Effector memory CD8-positive, alpha-beta T cell (primary cell): Measurements from ENCODE around the gene FAM184A.
"Not testable (repeated sequence)": the region's sequence is repeated elsewhere in the genome, so short reads cannot be mapped to it uniquely, and the experiment has no call there.

Experiments used
- ATAC-seq: fragments of 150-1000 bp; cut with Tn5 transposase; replicated peaks from 2 replicates; pipeline ENCODE4 v1.10.0; 2021; ENCODE audit warnings: mild to moderate bottlenecking, moderate library complexity
- DNase-seq, 3 experiments: peaks; one replicate each; pipeline ENCODE4 v3.0.0; 2021
- H3K27ac Mint-ChIP-seq, 2 donors: one replicate each; pipeline ENCODE4 v1.8.0; 2022; ENCODE audit warnings: mild to moderate bottlenecking in 2 of 2, mixed read lengths in 2 of 2, moderate library complexity in 2 of 2
- H3K27me3 Mint-ChIP-seq, 2 donors: one replicate each; pipeline ENCODE4 v1.8.0; 2022; ENCODE audit warnings: mixed read lengths in 2 of 2
- H3K36me3 Mint-ChIP-seq: one replicate; pipeline ENCODE4 v1.8.0; 2022; ENCODE audit warnings: mild to moderate bottlenecking, moderate library complexity, mixed read lengths; ENCODE audit not compliant: insufficient read depth
- H3K4me1 Mint-ChIP-seq, 2 donors: one replicate each; pipeline ENCODE4 v1.8.0; 2022; ENCODE audit warnings: low read depth in 2 of 2, mixed read lengths in 2 of 2
- H3K4me3 Mint-ChIP-seq, 2 donors: one replicate each; pipeline ENCODE4 v1.8.0; 2022; ENCODE audit warnings: mild to moderate bottlenecking in 2 of 2, mixed read lengths in 2 of 2, moderate library complexity in 2 of 2
- H3K9me3 Mint-ChIP-seq, 2 donors: one replicate each; pipeline ENCODE4 v1.8.0; 2022; ENCODE audit warnings: mixed read lengths in 2 of 2

Gene FAM184A

DNA sequence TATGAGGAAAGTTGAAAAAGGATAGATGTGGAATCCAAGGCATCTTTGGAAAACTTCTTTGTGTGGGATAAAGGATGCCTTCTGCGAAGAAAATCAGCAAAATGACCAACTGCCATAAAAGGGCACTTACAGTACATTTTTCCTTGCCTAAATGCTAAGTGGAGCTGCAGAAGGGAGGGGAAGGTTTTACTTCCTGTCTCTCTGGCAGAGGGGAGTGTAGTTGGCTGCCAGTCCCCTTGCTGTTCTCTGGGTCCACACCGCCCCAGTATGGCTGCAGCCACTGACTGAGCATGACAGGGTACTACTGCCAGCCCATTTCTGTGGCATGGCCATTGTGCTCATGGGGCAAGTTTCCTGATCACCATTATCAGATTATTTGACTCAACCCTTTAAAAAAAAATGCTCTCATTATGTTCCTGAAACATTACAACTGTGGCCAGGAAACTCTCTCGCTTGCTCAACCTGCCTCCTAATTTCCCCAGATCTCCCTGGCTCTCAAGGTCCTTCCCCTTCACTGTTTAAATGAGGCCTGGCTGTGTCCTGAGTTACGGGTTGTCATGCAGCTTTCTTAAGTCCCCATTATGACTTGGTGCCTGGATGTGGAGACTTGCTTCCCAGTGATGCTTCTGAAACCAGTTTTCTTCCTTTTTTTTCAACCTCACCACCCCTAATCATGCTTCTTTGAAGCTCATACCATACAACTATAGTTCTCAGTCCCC, 34.5 kb upstream of the FAM184A start:
- DNase-seq: no peak
- Mint-ChIP-seq H3K4me1 (no peaks in the 10 kb centered on the region), H3K27ac (no peak overlapping the region), H3K4me3 (no peak overlapping the region), H3K27me3 (peaks cover 8 to 18% of the 10 kb centered on the region in 2 donors), H3K36me3 (no peaks in the 10 kb centered on the region), H3K9me3 (no peaks in the 10 kb centered on the region)
- ATAC-seq: no peak

DNA sequence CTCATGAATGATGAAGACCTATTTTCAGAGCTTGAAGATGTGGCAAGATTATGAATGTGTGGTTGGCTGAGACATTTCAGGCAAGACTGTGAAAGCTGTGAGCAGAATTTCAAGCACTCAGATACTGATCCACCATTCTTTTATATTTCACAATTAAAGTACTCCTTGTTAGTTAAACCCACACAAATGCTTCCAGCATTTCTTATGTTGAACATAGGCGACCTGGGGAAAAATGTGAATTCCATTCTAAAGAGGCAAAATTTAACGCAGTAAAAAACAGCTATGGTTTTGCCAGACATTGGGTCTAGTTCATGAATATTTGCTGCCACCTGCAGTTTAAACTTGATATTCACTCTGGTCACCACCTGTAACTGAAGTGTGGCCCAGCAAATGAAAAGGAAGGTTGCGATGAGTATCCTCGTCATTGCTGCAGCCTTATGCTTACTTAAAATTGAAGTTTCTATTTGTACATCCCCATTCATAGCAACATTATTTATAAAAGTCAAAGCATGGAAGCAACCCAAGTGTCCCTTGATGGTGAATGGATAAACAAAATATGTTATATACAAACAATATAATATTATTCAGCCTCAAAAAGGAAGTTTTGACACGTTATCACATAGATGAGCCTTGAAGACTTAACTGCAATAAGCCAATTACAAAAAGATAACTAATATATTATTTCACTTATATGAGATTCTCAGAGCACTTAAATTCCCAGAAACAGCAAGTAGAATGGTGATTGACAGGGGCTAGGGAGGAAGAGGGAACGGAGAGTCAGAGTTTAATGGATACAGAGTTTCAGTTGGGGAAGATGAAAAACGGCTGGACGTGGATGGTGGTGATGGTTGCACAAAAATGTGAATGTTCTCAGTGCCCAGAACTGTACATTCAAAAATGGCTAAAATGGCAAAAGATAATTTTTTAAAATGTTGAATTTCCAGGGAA, 32.4 kb upstream of the FAM184A start:
- Mint-ChIP-seq H3K9me3 (no peaks in the 10 kb centered on the region), H3K27me3 (peaks cover under 1 to 18% of the 10 kb centered on the region in 2 donors), H3K4me1 (no peaks in the 10 kb centered on the region), H3K27ac (no peak overlapping the region), H3K4me3 (no peak overlapping the region), H3K36me3 (no peaks in the 10 kb centered on the region)
- ATAC-seq (peak; percentile 77), DNase-seq (peak; percentile 52 to 62 (median 53))

- peaks cover 0 to 18% of the 10 kb centered on the region in 2 donors for H3K27me3 Mint-ChIP-seq
- H3K9me3 Mint-ChIP-seq: no peaks in the 10 kb centered on the region
- H3K4me1 Mint-ChIP-seq: no peaks in the 10 kb centered on the region
- no peak overlapping the region for H3K27ac Mint-ChIP-seq
- H3K36me3 Mint-ChIP-seq: no peaks in the 10 kb centered on the region
- H3K4me3 Mint-ChIP-seq: no peak overlapping the region
- ATAC-seq: no peak
- DNase-seq: no peak
Observed at GRCh38 chr6:119109654-119110325, 31.3 kb upstream of the FAM184A start.

GRCh38 chr6:119108076-119108475, 29.6 kb upstream of the FAM184A start:
- H3K27ac Mint-ChIP-seq: no peak overlapping the region
- no peaks in the 10 kb centered on the region for H3K36me3 Mint-ChIP-seq
- H3K4me3 Mint-ChIP-seq: no peak overlapping the region
- DNase-seq (no peak), ATAC-seq (no peak)
- H3K27me3 Mint-ChIP-seq: peaks cover 0 to 12% of the 10 kb centered on the region in 2 donors
- no peaks in the 10 kb centered on the region for H3K4me1 Mint-ChIP-seq
- H3K9me3 Mint-ChIP-seq: no peaks in the 10 kb centered on the region

- DNase-seq (no peak), ATAC-seq (no peak)
- Mint-ChIP-seq H3K36me3 (no peaks in the 10 kb centered on the region), H3K4me3 (no peak overlapping the region), H3K27me3 (peaks cover 0 to 10% of the 10 kb centered on the region in 2 donors), H3K27ac (no peak overlapping the region), H3K9me3 (no peaks in the 10 kb centered on the region), H3K4me1 (no peaks in the 10 kb centered on the region)
Observed at GRCh38 chr6:119105282-119105681, 26.8 kb upstream of the FAM184A start.

DNA sequence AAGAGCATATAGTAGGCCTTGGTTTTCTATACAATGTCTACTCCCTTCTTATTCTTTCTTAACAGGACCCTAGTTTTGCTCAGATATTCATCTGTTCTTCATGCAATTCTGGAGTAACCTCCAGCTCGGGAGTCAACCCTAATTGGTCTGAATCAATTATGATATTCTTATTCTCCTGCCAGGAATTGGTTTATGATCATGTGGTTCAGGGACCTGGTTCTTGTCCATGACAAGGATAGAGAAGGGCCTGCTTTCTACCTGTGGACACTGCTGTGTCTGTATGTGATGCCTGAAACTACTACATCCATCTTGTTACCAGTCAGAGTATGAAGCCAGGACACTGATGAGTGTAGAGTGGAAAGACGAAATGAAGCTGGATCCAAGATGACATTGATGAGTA, 24.4 kb upstream of the FAM184A start:
- H3K36me3 Mint-ChIP-seq: peaks cover under 1% of the 10 kb centered on the region
- ATAC-seq (no peak), DNase-seq (no peak)
- H3K27me3 Mint-ChIP-seq: no peaks in the 10 kb centered on the region
- H3K4me3 Mint-ChIP-seq: no peak overlapping the region
- no peaks in the 10 kb centered on the region for H3K4me1 Mint-ChIP-seq
- H3K9me3 Mint-ChIP-seq: no peaks in the 10 kb centered on the region
- H3K27ac Mint-ChIP-seq: no peak overlapping the region

DNA sequence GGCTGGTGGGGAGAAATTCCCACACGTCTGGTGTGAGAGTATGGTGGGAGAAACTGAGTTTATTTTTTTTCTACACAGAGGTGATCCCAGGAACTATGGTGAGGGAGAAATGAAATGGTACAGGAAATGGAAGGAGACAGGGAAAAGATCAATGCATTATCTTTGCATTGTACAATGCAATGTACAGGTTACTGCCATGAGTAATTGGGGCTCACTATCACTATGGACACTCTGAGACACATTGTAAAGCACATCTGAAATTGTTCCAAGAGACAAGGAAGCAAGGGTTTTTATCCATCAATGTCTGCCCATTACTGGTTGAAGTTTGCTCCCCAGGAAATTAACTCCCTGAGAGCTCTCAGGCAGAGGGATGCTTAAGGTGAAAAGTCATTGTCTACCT, 21.7 kb upstream of the FAM184A start:
- DNase-seq (no peak), ATAC-seq (no peak)
- Mint-ChIP-seq H3K9me3 (no peaks in the 10 kb centered on the region), H3K36me3 (peaks cover 3% of the 10 kb centered on the region), H3K27me3 (no peaks in the 10 kb centered on the region), H3K4me3 (no peak overlapping the region), H3K27ac (no peak overlapping the region), H3K4me1 (peaks cover 0 to 5% of the 10 kb centered on the region in 2 donors)

DNA sequence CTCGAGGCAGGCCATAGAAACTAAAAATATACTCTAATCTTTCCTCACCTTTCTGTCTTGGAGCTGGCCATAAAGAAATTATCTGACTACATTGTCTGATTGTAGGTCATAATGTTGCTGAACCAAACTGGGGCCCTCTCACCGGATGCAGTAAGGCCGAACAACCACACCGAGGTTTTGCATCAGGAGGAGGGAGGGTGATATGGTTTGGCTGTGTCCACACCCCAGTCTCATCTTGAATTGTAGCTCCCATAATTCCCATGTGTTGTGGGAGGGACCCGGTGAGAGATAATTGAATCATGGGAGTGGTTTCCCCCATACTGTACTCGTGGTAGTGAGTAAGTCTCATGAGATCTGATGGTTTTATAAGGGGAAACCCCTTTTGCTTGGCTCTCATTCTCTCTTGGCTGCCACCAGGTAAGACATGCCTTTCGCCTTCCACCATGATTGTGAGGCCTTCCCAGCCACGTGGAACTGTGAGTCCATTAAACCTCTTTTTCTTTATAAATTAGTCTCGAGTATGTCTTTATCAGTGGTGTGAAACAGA, 19.4 kb upstream of the FAM184A start:
- Mint-ChIP-seq H3K27ac (peak overlapping the region; percentile 26 to 45), H3K27me3 (peaks cover 10 to 16% of the 10 kb centered on the region in 2 donors)
- not testable (repeated sequence) for H3K36me3 Mint-ChIP-seq, DNase-seq, H3K4me1 Mint-ChIP-seq, H3K9me3 Mint-ChIP-seq, H3K4me3 Mint-ChIP-seq
- peak; percentile 57 for ATAC-seq

DNA sequence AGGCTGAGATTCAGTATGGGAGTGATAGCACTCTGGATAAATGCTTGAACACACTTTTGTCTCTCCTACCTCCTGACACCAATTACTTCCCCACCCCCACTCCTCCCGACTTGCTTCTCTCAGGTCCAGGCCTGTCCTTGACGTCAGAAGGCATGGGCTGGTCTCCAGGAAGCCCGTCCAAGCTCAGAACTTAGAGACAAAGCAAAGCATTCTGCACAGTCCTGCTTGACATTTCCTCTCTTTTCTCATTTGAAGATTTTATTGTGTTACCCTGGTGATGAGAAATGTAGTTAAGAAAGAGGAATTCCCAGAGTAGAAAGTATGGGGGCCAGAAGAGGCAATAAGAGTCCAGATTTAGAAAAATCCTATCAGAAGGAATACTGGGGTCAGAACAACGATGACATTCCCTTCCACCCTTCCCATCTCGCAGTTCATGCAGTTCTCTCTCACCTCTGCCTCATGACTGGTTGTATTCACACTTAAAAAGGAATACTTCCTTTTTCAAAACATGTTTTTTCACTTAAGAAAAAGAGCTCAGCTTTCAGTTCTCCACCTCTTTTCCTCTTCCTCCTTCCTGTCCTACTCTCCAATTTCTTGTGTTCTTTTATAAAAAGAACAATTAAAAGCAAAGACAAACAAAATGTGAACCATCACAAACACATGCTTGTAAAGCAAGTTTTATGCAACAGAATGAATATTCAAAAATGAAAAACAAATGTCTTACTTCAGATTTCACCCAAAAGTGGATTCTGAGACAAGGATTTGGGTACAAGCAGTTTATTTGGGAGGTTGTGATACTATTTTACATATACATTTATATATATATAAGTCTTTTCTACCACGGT, 18.5 kb upstream of the FAM184A start:
- peaks cover 3% of the 10 kb centered on the region for H3K36me3 Mint-ChIP-seq
- DNase-seq (no peak), ATAC-seq (no peak)
- peaks cover 0 to 5% of the 10 kb centered on the region in 2 donors for H3K4me1 Mint-ChIP-seq
- no peak overlapping the region for H3K4me3 Mint-ChIP-seq
- H3K9me3 Mint-ChIP-seq: no peaks in the 10 kb centered on the region
- peaks cover 10 to 16% of the 10 kb centered on the region in 2 donors for H3K27me3 Mint-ChIP-seq
- peak overlapping the region in 1 of 2 donors; percentile 44 for H3K27ac Mint-ChIP-seq

DNA sequence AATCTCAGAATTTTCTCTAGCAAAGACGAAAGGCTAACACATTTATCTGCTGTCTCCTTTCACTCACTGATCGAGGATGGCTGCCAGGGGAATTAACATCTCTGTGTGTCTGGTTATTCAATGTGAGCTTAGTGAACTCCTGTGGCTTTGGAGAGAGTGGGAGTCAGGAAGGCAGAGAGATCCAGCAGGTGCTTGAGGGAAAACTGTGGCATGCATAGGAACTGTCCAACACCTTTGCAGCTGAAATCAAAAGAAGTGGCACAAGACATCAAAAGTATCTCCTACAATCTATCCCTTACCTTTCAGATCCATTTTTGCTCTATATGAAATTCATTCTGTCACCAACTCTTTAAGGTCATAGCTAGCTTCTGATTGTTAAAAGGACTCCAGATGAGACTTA, 11.8 kb upstream of the FAM184A start:
- no peaks in the 10 kb centered on the region for H3K4me1 Mint-ChIP-seq
- ATAC-seq: no peak

GRCh38 chr6:119084784-119085183, 6.3 kb upstream of the FAM184A start:
- H3K36me3 Mint-ChIP-seq: no peaks in the 10 kb centered on the region
- peaks cover 4 to 15% of the 10 kb centered on the region in 2 donors for H3K27me3 Mint-ChIP-seq
- H3K4me3 Mint-ChIP-seq: no peak overlapping the region
- no peaks in the 10 kb centered on the region for H3K4me1 Mint-ChIP-seq
- H3K27ac Mint-ChIP-seq: no peak overlapping the region
- DNase-seq (no peak), ATAC-seq (no peak)
- peaks cover 0 to 2% of the 10 kb centered on the region in 2 donors for H3K9me3 Mint-ChIP-seq

More for the DNA sequence above, 11.8 kb upstream of the FAM184A start:
- H3K27me3 Mint-ChIP-seq: peaks cover 18 to 34% of the 10 kb centered on the region in 2 donors
- H3K4me3 Mint-ChIP-seq: no peak overlapping the region
- H3K9me3 Mint-ChIP-seq: no peaks in the 10 kb centered on the region
- no peaks in the 10 kb centered on the region for H3K36me3 Mint-ChIP-seq
- no peak overlapping the region for H3K27ac Mint-ChIP-seq
- DNase-seq: no peak

DNA sequence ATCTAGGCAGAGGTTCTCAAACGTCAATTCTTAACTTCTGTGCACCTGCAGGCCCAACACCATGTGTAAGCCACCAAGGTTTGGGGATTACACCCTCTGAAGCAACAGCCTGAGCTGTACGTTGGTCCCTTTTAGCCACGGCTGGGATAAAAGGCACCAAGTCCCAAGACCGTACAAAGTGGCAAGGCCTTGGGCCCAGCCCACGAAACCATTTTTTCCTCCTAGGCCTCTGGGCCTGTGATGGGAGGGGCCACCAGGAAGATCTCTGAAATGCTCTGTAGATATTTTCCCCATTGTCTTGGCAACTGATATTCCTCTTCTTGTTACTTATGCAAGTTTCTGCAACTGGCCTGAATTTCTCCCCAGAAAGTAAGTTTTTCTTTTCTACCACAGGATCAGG, 4.5 kb upstream of the FAM184A start:
- H3K4me3 Mint-ChIP-seq: no peak overlapping the region
- ATAC-seq (no peak), DNase-seq (no peak)
- peaks cover 4 to 9% of the 10 kb centered on the region in 2 donors for H3K4me1 Mint-ChIP-seq
- no peak overlapping the region for H3K27ac Mint-ChIP-seq
- no peaks in the 10 kb centered on the region for H3K36me3 Mint-ChIP-seq
- H3K9me3 Mint-ChIP-seq: peaks cover 0 to 2% of the 10 kb centered on the region in 2 donors
- H3K27me3 Mint-ChIP-seq: peaks cover 0 to 10% of the 10 kb centered on the region in 2 donors
